HG03066 (cell line): ENCODE data around the gene PCNX3.

Source experiments
- ATAC-seq: cut with Tn5 transposase; IDR thresholded peaks from one replicate; pipeline ENCODE4 v1.9.1; 2021; ENCODE audit warnings: low read depth; ENCODE audit not compliant: unreplicated experiment

Gene PCNX3

GRCh38 chr11:65580031-65580692 is 35.4 kb upstream of the PCNX3 start:
- ATAC-seq: no peak

DNA sequence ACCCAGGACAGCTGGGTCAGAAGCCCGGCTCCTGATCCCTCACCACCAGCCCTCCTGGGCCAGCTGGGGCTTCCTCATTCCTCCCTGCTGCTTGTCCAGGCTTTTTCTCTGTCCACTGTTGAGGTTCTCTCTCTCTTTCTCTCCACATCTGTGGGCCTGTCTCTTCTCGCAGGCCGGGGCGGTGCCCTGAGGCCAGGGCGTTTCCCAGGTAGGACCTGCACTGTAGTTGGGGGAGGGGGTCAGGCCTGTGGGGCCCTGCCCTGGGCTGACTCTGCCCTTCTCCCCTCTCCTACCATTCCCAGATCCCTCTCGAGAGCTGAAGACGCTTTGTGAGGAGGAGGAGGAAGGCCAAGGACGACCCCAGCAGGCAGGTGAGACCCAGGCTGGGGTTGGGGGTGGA is 34.8 kb upstream of the PCNX3 start:
- ATAC-seq: no peak

DNA sequence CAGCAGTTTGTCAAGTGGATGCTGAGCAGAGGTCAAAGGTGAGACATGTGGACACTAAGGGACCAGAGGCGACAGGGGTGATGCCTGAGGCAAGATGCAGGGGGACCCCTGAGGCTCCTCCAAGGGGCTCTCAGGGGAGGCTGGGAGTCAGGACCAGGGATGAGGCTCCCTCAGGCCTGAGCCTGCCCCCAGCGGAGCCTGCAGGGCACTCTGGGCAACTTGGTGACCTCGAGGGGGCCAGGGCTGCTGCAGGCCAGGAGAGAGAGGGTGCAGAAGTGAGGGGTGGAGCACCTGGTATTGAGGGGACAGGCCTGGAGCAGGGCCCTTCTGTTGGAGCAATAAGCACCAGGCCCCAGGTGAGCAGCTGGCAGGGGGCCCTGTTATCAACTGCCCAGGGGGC is 33.6 kb upstream of the PCNX3 start:
- no peak for ATAC-seq

GRCh38 chr11:65583589-65583988 is 32.0 kb upstream of the PCNX3 start:
- ATAC-seq: no peak

DNA sequence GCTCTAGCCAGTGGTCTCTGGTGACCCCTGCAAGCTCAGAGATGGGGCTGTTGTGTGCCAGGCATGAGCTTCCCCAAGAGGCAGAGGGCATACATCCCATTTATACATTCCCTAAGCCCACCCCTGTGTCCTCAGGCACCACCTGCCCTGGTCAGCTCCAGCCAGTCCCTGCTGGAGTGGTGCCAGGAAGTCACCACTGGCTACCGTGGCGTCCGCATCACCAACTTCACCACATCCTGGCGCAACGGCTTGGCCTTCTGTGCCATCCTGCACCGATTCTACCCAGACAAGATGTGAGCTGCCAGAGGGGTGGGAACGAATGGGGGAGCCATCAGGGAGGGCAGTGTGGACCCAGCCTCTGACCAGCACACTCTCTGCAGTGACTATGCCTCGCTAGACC is 31.5 kb upstream of the PCNX3 start:
- no peak for ATAC-seq

GRCh38 chr11:65584723-65585171 is 30.8 kb upstream of the PCNX3 start:
- no peak for ATAC-seq

- no peak for ATAC-seq
Measured at GRCh38 chr11:65585396-65586246, 30.0 kb upstream of the PCNX3 start.

- ATAC-seq: no peak
Measured at GRCh38 chr11:65586247-65586630, 29.3 kb upstream of the PCNX3 start.

GRCh38 chr11:65586676-65587075 is 28.9 kb upstream of the PCNX3 start:
- no peak for ATAC-seq

DNA sequence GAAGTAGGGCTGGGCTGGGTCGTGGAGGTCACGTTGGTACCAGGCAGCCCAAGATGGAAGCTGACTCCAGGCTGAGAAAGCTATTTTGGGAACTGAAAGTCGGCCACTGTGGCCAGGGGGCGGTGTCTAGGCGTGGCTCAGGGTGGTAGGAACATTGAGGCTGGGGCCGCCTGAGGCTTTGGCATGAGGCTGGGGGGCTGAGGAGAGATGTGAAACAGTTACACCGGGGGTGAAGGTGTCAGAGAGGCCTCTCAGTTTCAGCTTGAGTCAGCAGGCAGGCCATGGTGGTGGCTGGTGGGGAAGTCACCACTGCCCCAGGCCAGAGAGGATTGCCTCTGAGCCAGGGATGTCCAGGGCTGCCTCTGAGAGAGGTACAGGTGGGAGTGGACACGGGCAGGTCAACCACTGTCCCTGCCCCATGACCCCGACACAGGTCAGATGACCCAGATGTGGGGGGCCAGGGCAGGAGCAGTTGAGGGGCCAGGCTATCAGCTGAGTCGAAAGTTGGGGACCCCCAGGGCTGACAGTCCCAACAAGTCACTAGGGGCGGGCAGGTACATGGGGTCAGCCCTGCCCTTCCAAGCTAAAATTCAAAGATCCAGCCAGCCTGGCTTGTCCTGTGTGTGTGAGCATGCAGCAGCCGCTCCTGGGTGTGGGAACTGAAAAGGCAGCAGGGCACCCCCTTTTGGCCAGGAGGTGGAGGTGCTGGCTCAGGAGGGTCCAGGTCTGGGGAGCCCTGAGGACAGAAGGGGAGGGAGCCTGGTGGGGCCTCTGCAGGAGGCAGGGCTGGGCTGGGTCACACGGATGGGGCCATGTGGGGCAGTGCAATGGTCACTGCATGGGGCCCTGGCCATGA is 27.1 kb upstream of the PCNX3 start:
- ATAC-seq: peak; percentile 80

- no peak for ATAC-seq
Measured at GRCh38 chr11:65589444-65590239, 25.9 kb upstream of the PCNX3 start.

DNA sequence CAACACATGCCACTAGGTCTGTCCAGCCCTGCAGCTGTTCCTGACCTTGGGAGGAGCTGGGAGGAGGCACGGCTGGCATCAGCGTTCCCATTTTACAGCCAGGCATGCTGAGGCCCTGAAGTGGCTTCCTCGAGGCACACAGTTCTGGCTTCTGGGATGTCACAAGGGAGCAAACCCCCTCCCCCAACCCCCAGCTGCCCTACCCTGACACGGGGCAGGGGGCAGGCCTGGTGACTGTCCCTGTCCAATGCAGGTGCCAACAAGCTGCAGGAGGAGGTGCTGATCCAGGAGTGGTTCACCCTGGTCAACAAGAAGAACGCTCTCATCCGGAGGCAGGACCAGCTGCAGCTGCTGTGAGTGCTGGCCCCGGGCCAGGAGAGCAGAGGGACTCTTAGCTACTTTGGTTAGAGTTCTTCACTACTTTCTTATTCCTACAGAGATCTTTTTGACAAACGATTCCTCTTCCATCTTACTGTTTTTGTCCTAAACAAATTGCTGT is 25.3 kb upstream of the PCNX3 start:
- no peak for ATAC-seq

- no peak for ATAC-seq
Measured at GRCh38 chr11:65591939-65592857, 23.4 kb upstream of the PCNX3 start.

GRCh38 chr11:65592858-65593517 is 22.6 kb upstream of the PCNX3 start:
- no peak for ATAC-seq

DNA sequence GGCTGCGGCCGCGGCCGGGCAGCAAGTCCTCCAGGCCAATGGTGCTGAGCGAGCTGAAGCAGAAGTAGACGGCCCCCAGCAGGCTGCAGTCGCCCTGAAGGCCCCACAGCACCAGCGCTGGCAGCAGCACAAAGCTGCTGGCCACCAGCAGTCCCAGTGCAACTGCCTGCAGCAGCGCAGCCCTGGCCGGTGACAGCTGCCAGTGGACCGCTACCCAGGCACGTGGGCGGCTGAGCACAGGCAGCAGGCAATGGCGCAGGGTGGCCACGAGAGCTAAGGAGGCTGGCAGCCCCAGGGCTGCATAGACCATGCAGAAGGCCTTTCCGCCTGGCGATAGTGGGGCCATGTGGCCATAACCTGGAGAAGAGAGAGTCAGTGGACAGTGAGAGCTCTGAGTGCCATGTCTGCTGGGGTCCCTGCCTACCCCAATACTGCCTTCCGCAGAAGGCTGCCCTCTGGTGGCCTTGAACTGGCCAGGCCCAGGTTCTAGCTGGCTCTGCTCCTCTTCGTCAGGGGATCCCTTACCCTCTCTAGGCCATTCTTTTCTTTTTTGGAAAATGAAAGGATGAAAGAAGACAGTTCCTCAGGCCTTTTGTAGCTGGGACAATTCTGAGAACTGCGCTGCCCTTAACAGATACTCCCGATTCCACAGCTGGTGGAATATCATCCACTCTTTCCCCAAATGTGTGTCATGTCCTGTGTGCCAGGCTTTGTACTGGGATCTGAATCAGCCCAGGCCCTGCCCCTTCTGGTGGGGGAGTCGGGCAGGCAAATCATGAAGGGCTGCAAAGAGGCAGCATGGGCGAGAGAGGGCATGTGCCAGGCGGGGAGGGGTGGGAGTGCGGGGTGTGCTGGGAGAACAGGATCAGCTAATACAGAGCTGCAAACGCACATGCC is 21.8 kb upstream of the PCNX3 start:
- no peak for ATAC-seq

GRCh38 chr11:65595131-65595530 is 20.4 kb upstream of the PCNX3 start:
- ATAC-seq: no peak

GRCh38 chr11:65595543-65596281 is 19.9 kb upstream of the PCNX3 start, which contains the start of gene KCNK7:
TSS of gene KCNK7 (minus strand) at chr11:65595800. CDS start at chr11:65595772, 28 bp downstream.
- no peak for ATAC-seq
